Type B pancreatic cell (in vitro differentiated cells): ENCODE measurements around the gene ELN. TPM values are rescaled to one million over a fixed set of nuclear protein-coding genes. Genes with fewer than 3 reads are reported as not detected.

Source experiments
- DNase-seq: peaks from one replicate; pipeline ENCODE4 v3.0.0; 2021; ENCODE audit warnings: mixed read lengths; ENCODE audit not compliant: unreplicated experiment; ENCODE audit errors: extremely low spot score
- H3K27ac Mint-ChIP-seq: 2 replicates; pipeline ENCODE4 v1.8.0; 2021; ENCODE audit warnings: mild to moderate bottlenecking, mixed read lengths
- H3K27me3 Mint-ChIP-seq: 2 replicates; pipeline ENCODE4 v1.8.0; 2021; ENCODE audit warnings: mixed read lengths
- H3K36me3 Mint-ChIP-seq: 2 replicates; pipeline ENCODE4 v1.8.0; 2021; ENCODE audit warnings: mixed read lengths
- H3K4me1 Mint-ChIP-seq: one replicate; pipeline ENCODE4 v1.8.0; 2021; ENCODE audit warnings: mixed read lengths; ENCODE audit not compliant: unreplicated experiment
- H3K4me3 Mint-ChIP-seq: 2 replicates; pipeline ENCODE4 v1.8.0; 2021; ENCODE audit warnings: mild to moderate bottlenecking, mixed read lengths
- H3K9me3 Mint-ChIP-seq: 2 replicates; pipeline ENCODE4 v1.8.0; 2021; ENCODE audit warnings: mixed read lengths
- CTCF ChIP-seq: fragments of 200-600 bp; sonication (generic); conservative IDR thresholded peaks from 2 replicates; pipeline ENCODE4 v1.5.0; 2021; ENCODE audit warnings: antibody characterized with exemption, mild to moderate bottlenecking
- total RNA-seq: library from RNA; stranded (reverse); gene quantifications from 2 replicates; pipeline ENCODE4 v1.2.1, GENCODE V29; 2021; ENCODE audit warnings: low replicate concordance

The ELN gene
- total RNA-seq, 1 donor from 2014 or later, result 8.8 TPM

GRCh38 chr7:74052628-74053027, 24.7 kb downstream of the ELN start:
- Mint-ChIP-seq H3K4me3 (no peak overlapping the region), H3K27me3 (peaks cover 8% of the 10 kb centered on the region), H3K27ac (no peak overlapping the region), H3K4me1 (no peaks in the 10 kb centered on the region), H3K9me3 (no peaks in the 10 kb centered on the region), H3K36me3 (no peaks in the 10 kb centered on the region)
- TF ChIP-seq CTCF, result no peak
- DNase-seq, result no peak

- no peaks in the 10 kb centered on the region for H3K4me1 Mint-ChIP-seq
These were observed 25.7 kb downstream of the ELN start for GRCh38 chr7:74053589-74054186.

GRCh38 chr7:74056096-74056915, 28.3 kb downstream of the ELN start:
- DNase-seq, result no peak
- Mint-ChIP-seq H3K4me1 (no peaks in the 10 kb centered on the region), H3K36me3 (no peaks in the 10 kb centered on the region), H3K27ac (no peak overlapping the region), H3K4me3 (no peak overlapping the region), H3K9me3 (no peaks in the 10 kb centered on the region), H3K27me3 (peaks cover 17% of the 10 kb centered on the region)
- no peak for TF ChIP-seq CTCF

More at GRCh38 chr7:74053589-74054186, 25.7 kb downstream of the ELN start:
- no peak for TF ChIP-seq CTCF
- H3K36me3 Mint-ChIP-seq, result no peaks in the 10 kb centered on the region
- no peak for DNase-seq
- H3K27me3 Mint-ChIP-seq, result peaks cover 17% of the 10 kb centered on the region
- H3K4me3 Mint-ChIP-seq, result no peak overlapping the region
- H3K27ac Mint-ChIP-seq, result no peak overlapping the region
- H3K9me3 Mint-ChIP-seq, result no peaks in the 10 kb centered on the region

- no peak for TF ChIP-seq CTCF
- Mint-ChIP-seq H3K9me3 (no peaks in the 10 kb centered on the region), H3K4me1 (no peaks in the 10 kb centered on the region), H3K27me3 (peaks cover 11% of the 10 kb centered on the region), H3K27ac (no peak overlapping the region), H3K4me3 (no peak overlapping the region), H3K36me3 (no peaks in the 10 kb centered on the region)
- no peak for DNase-seq
These were observed 29.4 kb downstream of the ELN start for GRCh38 chr7:74057216-74057925.

- DNase-seq, result no peak
- Mint-ChIP-seq H3K4me3 (no peak overlapping the region), H3K36me3 (no peaks in the 10 kb centered on the region), H3K4me1 (no peaks in the 10 kb centered on the region), H3K9me3 (no peaks in the 10 kb centered on the region), H3K27me3 (peaks cover 9% of the 10 kb centered on the region), H3K27ac (no peak overlapping the region)
- no peak for TF ChIP-seq CTCF
These were observed 30.0 kb downstream of the ELN start for GRCh38 chr7:74057987-74058386.
